ENCODE measurements around the gene MRPL2.

MRPL2 gene

GRCh38 chr6:43037706-43038105 is 21.5 kb downstream of the MRPL2 start:
- no peak overlapping the region for H3K27ac ChIP-seq (ENCODE audit: extremely low read depth, low read depth, low read length)
- ChIA-PET POLR2A (interaction anchor here (1.0 to 3.3 kb wide), 2 partner anchors 16 to 137 kb away, joined by 3 to 13 read pairs; partner anchors contain the start of gene CUL7), CTCF (interaction anchor here (0.7 to 1.5 kb wide), 4 partner anchors 14 to 400 kb away, joined by 3 to 4 read pairs (median 3); no protein-coding TSS in a partner anchor)
- H3K36me3 ChIP-seq (ENCODE audit: control insufficient read depth in 2 of 2, insufficient read depth in 1 of 2, low read length in 2 of 2): peaks cover 44 to 83% of the 10 kb centered on the region in 2 experiments
- no peak for TF ChIP-seq ZNF658 (tag by site-specific recombination; IDR thresholded peaks at IDR 0.05)
- no peak for TF ChIP-seq KLF16 (tag by site-specific recombination; IDR thresholded peaks at IDR 0.05)
- no peak for TF ChIP-seq ZNF169 (tag by site-specific recombination; IDR thresholded peaks at IDR 0.05)
- TF ChIP-seq ZNF792 (tag by site-specific recombination; IDR thresholded peaks at IDR 0.05): no peak
- TF ChIP-seq ZNF585B (tag by site-specific recombination; IDR thresholded peaks at IDR 0.05): no peak
- no peak for TF ChIP-seq ZNF510 (tag by site-specific recombination; IDR thresholded peaks at IDR 0.05; ENCODE audit: insufficient replicate concordance)
- TF ChIP-seq ZBTB17 (tag by site-specific recombination; IDR thresholded peaks at IDR 0.05): no peak
- no peak for TF ChIP-seq REPIN1 (tag by site-specific recombination; IDR thresholded peaks at IDR 0.05; ENCODE audit: low read depth)
- TF ChIP-seq YY2 (tag by site-specific recombination; IDR thresholded peaks at IDR 0.05): no peak
- TF ChIP-seq ZNF19 (tag by site-specific recombination; IDR thresholded peaks at IDR 0.05; ENCODE audit: low read depth): no peak
- no peak for TF ChIP-seq ZNF335 (tag by site-specific recombination; conservative IDR thresholded peaks at IDR 0.05)
- TF ChIP-seq ZNF610 (tag by site-specific recombination; IDR thresholded peaks at IDR 0.05; ENCODE audit: borderline replicate concordance): no peak
- TF ChIP-seq ZBTB44 (tag by site-specific recombination; IDR thresholded peaks at IDR 0.05): no peak
- TF ChIP-seq ZNF133 (tag by site-specific recombination; IDR thresholded peaks at IDR 0.05): no peak
- TF ChIP-seq ZNF404 (tag by site-specific recombination; IDR thresholded peaks at IDR 0.05): no peak
- TF ChIP-seq KLF7 (tag by site-specific recombination; IDR thresholded peaks at IDR 0.05; ENCODE audit: borderline replicate concordance): no peak
- no peak for TF ChIP-seq ZFP69B (tag by site-specific recombination; IDR thresholded peaks at IDR 0.05)
- H3K4me1 ChIP-seq (ENCODE audit: control insufficient read depth, insufficient read depth, low read length): no peaks in the 10 kb centered on the region
- H3K9me3 ChIP-seq (ENCODE audit: control insufficient read depth, insufficient read depth, low read depth, low read length): no peaks in the 10 kb centered on the region
- H3K4me3 ChIP-seq (ENCODE audit: low read depth, low read length): no peak overlapping the region

- H3K4me1 ChIP-seq (ENCODE audit: control insufficient read depth, insufficient read depth, low read length): no peaks in the 10 kb centered on the region
- TF ChIP-seq ZNF558 (tag by site-specific recombination; IDR thresholded peaks at IDR 0.05): no peak
- no peak for TF ChIP-seq ZNF404 (tag by site-specific recombination; IDR thresholded peaks at IDR 0.05)
- no peak for TF ChIP-seq ZNF777 (tag by site-specific recombination; IDR thresholded peaks at IDR 0.05; ENCODE audit: borderline replicate concordance)
- no peak for TF ChIP-seq ZNF19 (tag by site-specific recombination; IDR thresholded peaks at IDR 0.05; ENCODE audit: low read depth)
- TF ChIP-seq ZNF837 (tag by site-specific recombination; IDR thresholded peaks at IDR 0.05): no peak
- ChIA-PET POLR2A (interaction anchor here (0.7 to 5.0 kb wide), 4 partner anchors 16 to 1138 kb away, joined by 3 to 22 read pairs (median 8); partner anchors contain the start of genes CUL7 and RRP36), CTCF (interaction anchor here (0.7 to 1.5 kb wide), 4 partner anchors 14 to 399 kb away, joined by 3 to 4 read pairs (median 3); no protein-coding TSS in a partner anchor)
- H3K36me3 ChIP-seq (ENCODE audit: control insufficient read depth in 2 of 2, insufficient read depth in 1 of 2, low read length in 2 of 2): peaks cover 44 to 83% of the 10 kb centered on the region in 2 experiments
- H3K4me3 ChIP-seq (ENCODE audit: low read depth, low read length): no peak overlapping the region
- H3K9me3 ChIP-seq (ENCODE audit: control insufficient read depth, insufficient read depth, low read depth, low read length): no peaks in the 10 kb centered on the region
- no peak overlapping the region for H3K27ac ChIP-seq (ENCODE audit: extremely low read depth, low read depth, low read length)
These were observed 22.0 kb downstream of the MRPL2 start for GRCh38 chr6:43037197-43037596.

- Histone ChIP-seq H3K4me1 (ENCODE audit: control insufficient read depth, insufficient read depth, low read length) (no peaks in the 10 kb centered on the region), H3K36me3 (ENCODE audit: control insufficient read depth in 2 of 2, insufficient read depth in 1 of 2, low read length in 2 of 2) (peaks cover 48 to 84% of the 10 kb centered on the region in 2 experiments), H3K9me3 (ENCODE audit: control insufficient read depth, insufficient read depth, low read depth, low read length) (no peaks in the 10 kb centered on the region), H3K27ac (ENCODE audit: extremely low read depth, low read depth, low read length) (no peak overlapping the region), H3K4me3 (ENCODE audit: low read depth, low read length) (no peak overlapping the region)
- ChIA-PET CTCF (interaction anchor here (1.5 kb wide), 1 partner anchor 107 kb away, joined by 3 read pairs; no protein-coding TSS in a partner anchor), POLR2A (interaction anchor here (0.7 to 5.0 kb wide), 5 partner anchors 16 to 1301 kb away, joined by 3 to 22 read pairs (median 3); partner anchors contain the start of genes CUL7, KLHDC3, MEA1 and RRP36)
- TF ChIP-seq AEBP2 (tag by site-specific recombination; IDR thresholded peaks at IDR 0.05; ENCODE audit: borderline replicate concordance) (no peak), ZNF660 (tag by site-specific recombination; IDR thresholded peaks at IDR 0.05) (no peak), ZNF76 (tag by site-specific recombination; IDR thresholded peaks at IDR 0.05; ENCODE audit: borderline replicate concordance, low read depth) (no peak), ZNF670 (tag by site-specific recombination; IDR thresholded peaks at IDR 0.05; ENCODE audit: low read depth) (no peak), ZNF112 (tag by site-specific recombination; IDR thresholded peaks at IDR 0.05) (no peak), ZNF530 (tag by site-specific recombination; IDR thresholded peaks at IDR 0.05; ENCODE audit: low read depth) (no peak), ZNF704 (tag by site-specific recombination; IDR thresholded peaks at IDR 0.05) (no peak)
These were observed 22.5 kb downstream of the MRPL2 start for GRCh38 chr6:43036712-43037111.

Data from HEK293 (cell line).